C4-2B (cell line): ENCODE results near the gene SUMO3.

Experiments
- ZFX ChIP-seq: fragments of 450-650 bp; IDR thresholded peaks from 2 replicates; pipeline ENCODE4 v1.6.1; 2017
- TF ChIP-seq, protein P1 (sequence below): fragments of 450-650 bp; conservative IDR thresholded peaks from 2 replicates; pipeline ENCODE4 v1.5.1; 2017; ENCODE audit warnings: mild to moderate bottlenecking

DNA sequence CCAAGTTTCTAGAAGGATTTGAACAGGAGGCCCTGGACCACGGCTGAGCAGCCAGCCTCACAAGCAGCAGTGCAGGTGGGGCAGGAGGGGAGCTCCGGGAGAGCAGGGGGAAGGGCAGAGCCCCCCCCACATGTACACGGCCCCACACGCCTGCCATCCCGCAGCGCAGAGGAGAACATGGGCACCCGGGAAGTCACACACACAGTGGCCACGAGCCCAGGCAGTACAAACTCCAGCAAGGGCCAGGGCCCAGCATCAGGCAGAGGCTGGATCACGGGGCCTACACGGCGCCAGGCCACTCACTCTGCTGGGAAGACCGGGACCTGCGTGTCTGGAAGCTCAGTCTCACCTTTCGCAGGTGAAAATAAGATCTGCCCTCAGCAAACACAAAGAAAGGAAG, 5.2 kb downstream of the SUMO3 start:
- TF ChIP-seq, protein P1, sequence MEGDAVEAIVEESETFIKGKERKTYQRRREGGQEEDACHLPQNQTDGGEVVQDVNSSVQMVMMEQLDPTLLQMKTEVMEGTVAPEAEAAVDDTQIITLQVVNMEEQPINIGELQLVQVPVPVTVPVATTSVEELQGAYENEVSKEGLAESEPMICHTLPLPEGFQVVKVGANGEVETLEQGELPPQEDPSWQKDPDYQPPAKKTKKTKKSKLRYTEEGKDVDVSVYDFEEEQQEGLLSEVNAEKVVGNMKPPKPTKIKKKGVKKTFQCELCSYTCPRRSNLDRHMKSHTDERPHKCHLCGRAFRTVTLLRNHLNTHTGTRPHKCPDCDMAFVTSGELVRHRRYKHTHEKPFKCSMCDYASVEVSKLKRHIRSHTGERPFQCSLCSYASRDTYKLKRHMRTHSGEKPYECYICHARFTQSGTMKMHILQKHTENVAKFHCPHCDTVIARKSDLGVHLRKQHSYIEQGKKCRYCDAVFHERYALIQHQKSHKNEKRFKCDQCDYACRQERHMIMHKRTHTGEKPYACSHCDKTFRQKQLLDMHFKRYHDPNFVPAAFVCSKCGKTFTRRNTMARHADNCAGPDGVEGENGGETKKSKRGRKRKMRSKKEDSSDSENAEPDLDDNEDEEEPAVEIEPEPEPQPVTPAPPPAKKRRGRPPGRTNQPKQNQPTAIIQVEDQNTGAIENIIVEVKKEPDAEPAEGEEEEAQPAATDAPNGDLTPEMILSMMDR, result no peak
- no peak for TF ChIP-seq ZFX
